LNCaP clone FGC (cell line): ENCODE results near the gene KRTAP9-8.
"Not testable (repeated sequence)": the region's sequence is repeated elsewhere in the genome, so short reads cannot be mapped to it uniquely, and the experiment has no call there.

ENCODE experiments used
- DNase-seq: peaks from one replicate; pipeline ENCODE4 v3.0.0-alpha.2; 2011; ENCODE audit warnings: low read depth
- H3K4me3 ChIP-seq: 2 replicates; pipeline ENCODE4 v1.5.1; 2011; ENCODE audit warnings: mild to moderate bottlenecking, low read depth, low read length, control low read depth
- CTCF ChIP-seq: IDR thresholded peaks from 2 replicates; pipeline ENCODE4 v1.5.1; 2012; ENCODE audit warnings: mild to moderate bottlenecking; ENCODE audit not compliant: control insufficient read depth, insufficient read depth; ENCODE audit errors: extremely low read depth

KRTAP9-8 gene

GRCh38 chr17:41251261-41251660 lies 13.5 kb downstream of the KRTAP9-8 start:
- no peak overlapping the region for H3K4me3 ChIP-seq
- no peak for DNase-seq
- TF ChIP-seq CTCF: no peak

GRCh38 chr17:41254861-41255260 lies 17.1 kb downstream of the KRTAP9-8 start:
- no peak overlapping the region for H3K4me3 ChIP-seq
- TF ChIP-seq CTCF: no peak
- no peak for DNase-seq

- not testable (repeated sequence) for DNase-seq
Measured at GRCh38 chr17:41255381-41256290, 17.8 kb downstream of the KRTAP9-8 start, which contains the start of gene KRTAP9-9. Gene KRTAP9-9 (plus strand): TSS chr17:41255384.

GRCh38 chr17:41256291-41256685 lies 18.5 kb downstream of the KRTAP9-8 start:
- H3K4me3 ChIP-seq: no peak overlapping the region
- TF ChIP-seq CTCF: no peak
- DNase-seq: no peak

More at GRCh38 chr17:41255381-41256290, 17.8 kb downstream of the KRTAP9-8 start, which contains the start of gene KRTAP9-9:
- not testable (repeated sequence) for H3K4me3 ChIP-seq

GRCh38 chr17:41258406-41258805 lies 20.6 kb downstream of the KRTAP9-8 start:
- no peak for TF ChIP-seq CTCF
- no peak for DNase-seq
- no peak overlapping the region for H3K4me3 ChIP-seq

- no peak for TF ChIP-seq CTCF
- no peak overlapping the region for H3K4me3 ChIP-seq
- DNase-seq: no peak
Measured at GRCh38 chr17:41263212-41263611, 25.4 kb downstream of the KRTAP9-8 start.

- no peak for TF ChIP-seq CTCF
- H3K4me3 ChIP-seq: no peak overlapping the region
- DNase-seq: peak; percentile 21
Measured at GRCh38 chr17:41264599-41264998, 26.8 kb downstream of the KRTAP9-8 start.
